ENCODE results near the gene NDEL1. TPM values are rescaled to one million over a fixed set of nuclear protein-coding genes. Genes with fewer than 3 reads are reported as not detected.

NDEL1 gene
- total and polyA plus RNA-seq, 4 donors = 15.3 to 52.3 (median 35.4) TPM

GRCh38 chr17:8421571-8421970 is 14.1 kb upstream of the NDEL1 start:
- peak overlapping the region; percentile 70 to 88 for H3K27ac ChIP-seq (ENCODE audit: low read depth in 1 of 2, low read length in 2 of 2)
- H3K27me3 ChIP-seq (ENCODE audit: control insufficient read depth in 4 of 4, insufficient read depth in 4 of 4, low read length in 3 of 4) = no peaks in the 10 kb centered on the region
- no peak for DNase-seq (ENCODE audit: low spot score)
- no peak overlapping the region for H3K4me3 ChIP-seq (ENCODE audit: low read depth in 1 of 3, low read length in 3 of 3)
- H3K4me1 ChIP-seq (ENCODE audit: control insufficient read depth in 4 of 4, insufficient read depth in 4 of 4, low read length in 3 of 4) = peaks cover 8 to 56% (median 47%) of the 10 kb centered on the region in 4 donors
- no peak for TF ChIP-seq MAX (IDR thresholded peaks at IDR 0.05)
- no peak for TF ChIP-seq NR2F2 (IDR thresholded peaks at IDR 0.05)
- no peak for TF ChIP-seq CTCF (IDR thresholded peaks at IDR 0.05; ENCODE audit: low read depth, low read length, missing input control)
- TF ChIP-seq HNF4G (IDR thresholded peaks at IDR 0.05) = no peak
- TF ChIP-seq FOXA1 (IDR thresholded peaks at IDR 0.05) = no peak
- TF ChIP-seq SP1 (IDR thresholded peaks at IDR 0.05) = no peak
- no peak for TF ChIP-seq ZBTB33 (IDR thresholded peaks at IDR 0.05)
- no peak for TF ChIP-seq FOXA2 (IDR thresholded peaks at IDR 0.05)
- TF ChIP-seq GABPA (IDR thresholded peaks at IDR 0.05 in 1 of 2, conservative IDR thresholded peaks at IDR 0.05 in 1 of 2) = no peak
- TF ChIP-seq REST (IDR thresholded peaks at IDR 0.05) = no peak
- no peak for TF ChIP-seq RXRA (IDR thresholded peaks at IDR 0.05)
- TF ChIP-seq YY1 (IDR thresholded peaks at IDR 0.05) = no peak
- H3K36me3 ChIP-seq (ENCODE audit: control insufficient read depth in 4 of 4, insufficient read depth in 3 of 4, low read depth in 1 of 4, low read length in 3 of 4) = no peaks in the 10 kb centered on the region
- H3K9ac ChIP-seq (ENCODE audit: low read depth in 1 of 2, low read length in 2 of 2) = no peak overlapping the region
- H3K9me3 ChIP-seq (ENCODE audit: control insufficient read depth in 4 of 4, low read length in 3 of 4) = no peaks in the 10 kb centered on the region
- WGBS = 56% methylated on average over 3 of the region's 3 CpGs

- WGBS = 48% methylated on average over 6 of the region's 6 CpGs
- Histone ChIP-seq H3K9ac (ENCODE audit: low read depth in 1 of 2, low read length in 2 of 2) (no peak overlapping the region), H3K4me1 (ENCODE audit: control insufficient read depth in 4 of 4, insufficient read depth in 4 of 4, low read length in 3 of 4) (peaks cover 5 to 39% (median 31%) of the 10 kb centered on the region in 4 donors), H3K36me3 (ENCODE audit: control insufficient read depth in 4 of 4, insufficient read depth in 3 of 4, low read depth in 1 of 4, low read length in 3 of 4) (no peaks in the 10 kb centered on the region), H3K27ac (ENCODE audit: low read depth in 1 of 2, low read length in 2 of 2) (peak overlapping the region; percentile 74 to 83), H3K4me3 (ENCODE audit: low read depth in 1 of 3, low read length in 3 of 3) (no peak overlapping the region), H3K27me3 (ENCODE audit: control insufficient read depth in 4 of 4, insufficient read depth in 4 of 4, low read length in 3 of 4) (no peaks in the 10 kb centered on the region), H3K9me3 (ENCODE audit: control insufficient read depth in 4 of 4, low read length in 3 of 4) (no peaks in the 10 kb centered on the region)
- DNase-seq (ENCODE audit: low spot score) = no peak
- TF ChIP-seq JUND (IDR thresholded peaks at IDR 0.05) (peak; percentile 51 to 93), CTCF (IDR thresholded peaks at IDR 0.05; ENCODE audit: low read depth, low read length, missing input control) (no peak), FOXA2 (IDR thresholded peaks at IDR 0.05) (no peak), REST (IDR thresholded peaks at IDR 0.05) (no peak), EGR1 (IDR thresholded peaks at IDR 0.05; ENCODE audit: low read depth in 2 of 2) (peak in 1 of 2 donors; percentile 56), SP1 (IDR thresholded peaks at IDR 0.05) (no peak), FOXA1 (IDR thresholded peaks at IDR 0.05) (no peak), MAX (IDR thresholded peaks at IDR 0.05) (no peak), TAF1 (conservative IDR thresholded peaks at IDR 0.05) (no peak), GABPA (IDR thresholded peaks at IDR 0.05 in 1 of 2, conservative IDR thresholded peaks at IDR 0.05 in 1 of 2) (no peak), ATF3 (IDR thresholded peaks at IDR 0.05) (no peak), HNF4G (IDR thresholded peaks at IDR 0.05) (no peak), NR2F2 (IDR thresholded peaks at IDR 0.05) (no peak)
These were observed 9.5 kb upstream of the NDEL1 start for GRCh38 chr17:8426094-8426720.
